ENCODE data around the gene CYYR1. TPM values are rescaled to one million over a fixed set of nuclear protein-coding genes. Genes with fewer than 3 reads are reported as not detected.

Gene CYYR1
- total RNA-seq, 1 experiment from 2014 or later: not detected

GRCh38 chr21:26554365-26554764, 18.7 kb downstream of the CYYR1 start:
- no peak for DNase-seq (ENCODE audit: low spot score)

- no peak for DNase-seq (ENCODE audit: low spot score)
Observed at GRCh38 chr21:26553898-26554297, 19.2 kb downstream of the CYYR1 start.

- no peak for DNase-seq (ENCODE audit: low spot score)
Observed at GRCh38 chr21:26550326-26550725, 22.8 kb downstream of the CYYR1 start.

DNA sequence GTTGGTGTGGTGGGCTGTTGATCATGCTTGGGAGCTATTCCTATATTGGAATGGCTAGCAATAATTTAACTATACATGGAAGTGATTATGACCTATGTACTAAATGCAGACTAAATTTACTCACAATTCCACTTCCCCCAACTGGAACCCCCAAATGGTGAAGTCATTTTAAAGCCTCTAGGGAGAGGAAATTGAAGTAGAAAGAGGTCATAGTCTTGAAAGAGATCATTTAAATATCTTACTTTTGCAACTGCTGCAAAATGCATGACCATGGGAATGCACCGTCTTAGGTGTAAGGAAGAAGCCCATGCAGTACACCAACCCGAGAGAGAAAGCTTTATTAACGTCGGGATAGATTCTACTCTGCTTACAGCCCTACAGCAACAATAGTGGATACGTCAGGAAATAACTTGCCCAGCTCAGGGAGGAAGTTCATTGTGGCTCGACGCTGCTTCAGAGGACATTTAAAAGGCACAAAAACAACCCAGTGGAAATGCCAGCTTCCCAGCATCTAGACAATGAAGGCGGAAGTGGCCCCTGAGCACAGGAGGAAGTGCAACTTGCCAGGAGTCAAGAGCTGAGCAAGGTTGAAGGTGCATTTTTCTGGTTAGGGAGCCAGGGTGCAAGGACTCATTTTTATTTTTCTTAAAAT, 26.5 kb downstream of the CYYR1 start:
- DNase-seq (ENCODE audit: low spot score): no peak

DNA sequence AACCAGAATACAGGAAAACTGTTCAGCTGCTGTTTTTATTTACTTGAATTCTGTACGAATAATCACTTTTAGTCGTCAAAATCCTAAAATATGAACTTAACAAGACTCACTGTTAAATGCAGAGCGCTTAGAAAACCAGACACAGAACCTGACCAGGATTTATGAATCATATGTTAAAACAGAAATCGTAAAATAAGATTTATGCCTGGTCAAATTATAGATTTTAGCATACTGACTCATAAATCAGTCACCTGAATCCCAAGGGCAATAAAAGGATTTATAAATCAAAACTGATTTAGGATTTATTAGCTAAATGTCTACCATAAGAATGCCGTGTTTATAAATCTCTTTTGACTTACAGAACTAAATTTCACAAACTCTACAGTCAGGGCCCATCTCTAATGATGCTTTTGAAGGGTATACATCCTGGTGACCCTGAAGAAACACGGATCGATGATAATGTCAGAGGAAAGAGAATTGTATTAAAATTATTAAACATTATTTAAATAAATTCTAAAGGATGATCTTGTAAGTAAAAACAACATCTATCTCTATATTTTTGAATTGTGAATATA, 28.8 kb downstream of the CYYR1 start:
- no peak for DNase-seq (ENCODE audit: low spot score)

DNA sequence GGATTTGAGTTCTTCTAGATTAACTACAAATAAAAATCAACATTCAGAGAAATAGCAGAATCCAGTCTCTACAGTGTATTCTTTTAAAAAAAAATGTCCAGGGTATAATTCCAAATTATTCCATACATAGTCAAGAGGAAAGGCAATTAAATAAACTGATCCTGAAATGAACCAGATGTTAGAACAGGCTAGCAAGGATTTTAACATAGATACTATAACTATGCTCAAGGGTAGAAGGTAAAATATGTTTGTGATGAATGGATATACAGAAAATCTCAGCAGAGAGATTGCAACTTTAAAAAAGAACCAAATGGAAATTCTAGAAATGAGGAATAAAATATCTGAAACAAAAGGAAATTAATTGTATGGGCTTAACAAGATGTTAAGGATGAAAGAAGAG, 32.4 kb downstream of the CYYR1 start:
- DNase-seq (ENCODE audit: low spot score): no peak

- DNase-seq (ENCODE audit: low spot score): no peak
Observed at GRCh38 chr21:26539566-26539965, 33.5 kb downstream of the CYYR1 start.

- no peak for DNase-seq (ENCODE audit: low spot score)
Observed at GRCh38 chr21:26534517-26534916, 38.6 kb downstream of the CYYR1 start.

GRCh38 chr21:26532208-26532607, 40.9 kb downstream of the CYYR1 start:
- no peak for DNase-seq (ENCODE audit: low spot score)

DNA sequence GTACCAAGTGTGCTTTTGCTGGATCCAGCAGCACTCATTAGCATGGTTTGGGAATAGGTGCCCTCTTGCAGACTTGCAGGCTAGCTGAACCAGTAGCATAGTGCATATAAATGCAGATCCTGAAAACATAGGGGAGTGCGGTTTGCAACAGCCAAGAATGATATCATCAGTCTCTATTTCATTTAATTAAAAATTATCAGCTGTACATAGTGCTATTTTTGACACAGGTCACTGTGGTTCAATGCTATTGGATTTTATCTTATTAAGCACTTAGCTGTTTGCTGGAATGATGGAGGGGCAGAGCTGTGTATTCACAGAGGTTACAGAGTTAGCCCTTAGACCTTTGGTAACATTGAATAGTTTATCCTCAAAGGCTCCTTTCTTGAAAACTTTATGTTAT, 43.6 kb downstream of the CYYR1 start:
- no peak for DNase-seq (ENCODE audit: low spot score)

- no peak for DNase-seq (ENCODE audit: low spot score)
Observed at GRCh38 chr21:26528882-26529281, 44.2 kb downstream of the CYYR1 start.

DNA sequence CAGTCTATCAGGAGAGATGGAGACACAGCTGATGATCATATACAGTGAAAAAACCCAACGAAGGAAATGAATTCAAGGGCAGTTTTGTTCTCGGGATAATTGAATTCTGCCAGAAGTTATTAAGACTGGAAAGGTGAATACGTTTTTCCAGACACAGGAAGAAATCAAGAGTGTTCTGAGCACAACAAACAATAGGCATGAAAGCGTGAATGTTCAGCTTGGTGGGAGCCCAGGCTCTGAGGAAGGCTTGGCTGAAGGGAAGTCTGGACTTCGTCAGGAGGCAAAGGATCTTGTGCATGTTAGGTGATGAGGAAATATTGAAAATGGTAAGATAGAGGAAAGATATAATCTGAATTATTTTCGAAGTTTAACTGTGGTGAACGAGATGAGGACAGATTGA, 50.4 kb downstream of the CYYR1 start:
- DNase-seq (ENCODE audit: low spot score): no peak

GRCh38 chr21:26519142-26519541, 53.9 kb downstream of the CYYR1 start:
- DNase-seq (ENCODE audit: low spot score): no peak

DNA sequence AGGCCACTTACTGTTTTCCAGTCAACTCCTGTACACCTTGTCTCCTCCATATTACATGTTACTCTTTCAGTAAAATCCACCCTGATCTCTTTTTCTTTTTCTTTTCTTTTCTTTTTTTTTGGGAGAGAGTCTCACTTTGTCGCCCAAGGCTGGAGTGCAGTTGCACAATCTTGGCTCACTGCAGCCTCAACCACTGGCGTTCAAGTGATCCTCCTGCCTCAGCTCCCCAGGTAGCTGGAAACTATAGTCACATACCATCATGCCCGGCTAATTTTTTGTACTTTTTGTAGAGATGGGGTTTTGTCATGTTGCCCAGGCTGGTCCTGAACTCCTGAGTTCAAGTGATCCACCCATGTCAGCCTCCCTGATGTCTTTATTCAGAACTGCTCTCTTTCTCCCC, 57.8 kb downstream of the CYYR1 start:
- no peak for DNase-seq (ENCODE audit: low spot score)

DNA sequence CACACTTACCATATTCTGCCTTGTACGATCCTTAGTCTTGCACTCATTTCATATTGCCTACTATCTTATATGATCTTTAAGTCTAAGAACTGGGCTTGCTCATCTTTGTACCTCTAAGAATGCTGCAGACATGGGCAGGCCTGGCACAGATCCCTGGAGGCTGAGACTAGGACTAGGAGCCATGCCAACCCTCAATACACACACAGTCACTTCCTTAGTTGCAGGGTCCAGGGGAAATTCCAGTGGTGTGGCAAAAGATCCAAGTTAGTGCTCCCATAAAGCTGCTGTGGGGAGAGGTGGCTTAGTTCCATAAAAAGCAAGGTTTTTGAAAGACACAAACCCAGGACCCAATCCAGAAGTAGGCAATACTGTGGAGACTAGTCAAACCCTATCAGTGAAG, 59.9 kb downstream of the CYYR1 start:
- DNase-seq (ENCODE audit: low spot score): no peak

DNA sequence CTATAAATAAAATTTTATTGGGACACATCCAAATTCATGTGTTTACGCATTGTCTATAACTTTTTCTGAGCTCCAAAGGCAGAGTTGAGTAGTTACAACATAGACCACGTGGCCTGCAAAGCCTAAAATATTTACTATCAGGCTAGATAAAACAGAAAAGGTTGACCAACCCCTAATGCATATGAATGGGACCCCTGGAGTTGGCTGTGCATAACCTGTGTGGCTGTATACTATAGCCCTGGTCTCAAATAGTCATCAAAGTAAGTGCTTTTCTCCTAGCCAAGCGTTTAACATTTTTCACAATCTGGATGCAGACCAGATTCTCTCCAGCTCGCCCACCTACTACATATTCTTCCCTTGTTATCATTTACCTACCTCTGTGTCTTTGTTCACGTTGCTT, 60.4 kb downstream of the CYYR1 start:
- no peak for DNase-seq (ENCODE audit: low spot score)

- no peak for DNase-seq (ENCODE audit: low spot score)
Observed at GRCh38 chr21:26508903-26509302, 64.2 kb downstream of the CYYR1 start.

- DNase-seq (ENCODE audit: low spot score): no peak
Observed at GRCh38 chr21:26506956-26507355, 66.1 kb downstream of the CYYR1 start.

- no peak for DNase-seq (ENCODE audit: low spot score)
Observed at GRCh38 chr21:26505211-26505610, 67.9 kb downstream of the CYYR1 start.

- DNase-seq (ENCODE audit: low spot score): no peak
Observed at GRCh38 chr21:26503414-26503813, 69.7 kb downstream of the CYYR1 start.

DNA sequence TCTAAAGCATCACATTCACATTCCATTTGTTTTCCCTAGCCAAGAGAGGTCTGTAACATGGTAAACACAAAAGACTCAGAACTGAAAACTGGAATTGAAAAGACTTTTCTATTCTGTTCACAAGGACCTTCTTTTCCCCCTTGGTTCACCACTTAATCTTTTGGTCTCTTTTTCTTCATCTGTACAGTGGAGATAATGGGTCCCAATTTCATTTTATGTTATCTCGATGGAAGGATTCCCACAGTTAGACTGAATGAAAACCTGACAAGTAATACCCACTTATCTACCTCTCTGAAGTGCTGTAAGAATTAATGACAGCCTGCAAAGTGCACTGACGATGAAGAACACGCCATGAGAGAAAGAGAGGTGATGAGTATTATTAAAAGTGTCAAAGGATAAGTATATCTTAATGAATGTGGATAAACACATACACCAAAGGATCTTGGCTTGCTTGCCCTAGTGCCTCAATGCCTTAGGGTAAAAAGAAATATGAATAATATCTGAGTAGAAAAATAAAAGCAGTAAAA, 71.5 kb downstream of the CYYR1 start:
- no peak for DNase-seq (ENCODE audit: low spot score)

- DNase-seq (ENCODE audit: low spot score): no peak
Observed at GRCh38 chr21:26499495-26499894, 73.6 kb downstream of the CYYR1 start.

- DNase-seq (ENCODE audit: low spot score): no peak
Observed at GRCh38 chr21:26495283-26495849, 77.7 kb downstream of the CYYR1 start.

Measured in HT-29 (cell line).